Stimulated activated naive CD8-positive, alpha-beta T cell treated with anti-CD3 and anti-CD28 coated beads, Interleukin-15, Interleukin-2, amounts not matched to agents 100 ng/mL and 50 ng/mL, for 24 hours (primary cell): ENCODE data around the gene HEG1.

ENCODE experiments used
- H3K27ac Mint-ChIP-seq: one replicate; pipeline ENCODE4 v1.8.0; 2021; ENCODE audit warnings: mild to moderate bottlenecking, mixed read lengths
- H3K27me3 Mint-ChIP-seq: one replicate; pipeline ENCODE4 v1.8.0; 2021; ENCODE audit warnings: mixed read lengths
- H3K36me3 Mint-ChIP-seq: one replicate; pipeline ENCODE4 v1.8.0; 2021; ENCODE audit warnings: low read depth, mixed read lengths
- H3K4me1 Mint-ChIP-seq: one replicate; pipeline ENCODE4 v1.8.0; 2021; ENCODE audit warnings: low read depth, mixed read lengths
- H3K4me3 Mint-ChIP-seq: one replicate; pipeline ENCODE4 v1.8.0; 2021; ENCODE audit warnings: mild to moderate bottlenecking, mixed read lengths
- H3K9me3 Mint-ChIP-seq: one replicate; pipeline ENCODE4 v1.8.0; 2021; ENCODE audit warnings: mixed read lengths

Gene HEG1

GRCh38 chr3:125022206-125022605 lies 33.6 kb downstream of the HEG1 start:
- Mint-ChIP-seq H3K27me3 (no peaks in the 10 kb centered on the region), H3K36me3 (peaks cover 63% of the 10 kb centered on the region)

GRCh38 chr3:125019271-125019670 lies 36.5 kb downstream of the HEG1 start:
- H3K9me3 Mint-ChIP-seq = no peaks in the 10 kb centered on the region
- H3K27ac Mint-ChIP-seq = no peak overlapping the region
- H3K4me3 Mint-ChIP-seq = peak overlapping the region; percentile 2
- H3K36me3 Mint-ChIP-seq = peaks cover 50% of the 10 kb centered on the region
- H3K4me1 Mint-ChIP-seq = peaks cover 35% of the 10 kb centered on the region
- no peaks in the 10 kb centered on the region for H3K27me3 Mint-ChIP-seq

More at GRCh38 chr3:125022206-125022605, 33.6 kb downstream of the HEG1 start:
- Mint-ChIP-seq H3K9me3 (no peaks in the 10 kb centered on the region), H3K4me1 (peaks cover 38% of the 10 kb centered on the region), H3K27ac (no peak overlapping the region), H3K4me3 (no peak overlapping the region)

GRCh38 chr3:125017406-125017805 lies 38.4 kb downstream of the HEG1 start:
- peaks cover 61% of the 10 kb centered on the region for H3K36me3 Mint-ChIP-seq

GRCh38 chr3:125014570-125015179 lies 41.1 kb downstream of the HEG1 start:
- H3K36me3 Mint-ChIP-seq = peaks cover 77% of the 10 kb centered on the region
- H3K9me3 Mint-ChIP-seq = no peaks in the 10 kb centered on the region
- no peak overlapping the region for H3K27ac Mint-ChIP-seq
- no peak overlapping the region for H3K4me3 Mint-ChIP-seq
- no peaks in the 10 kb centered on the region for H3K27me3 Mint-ChIP-seq
- H3K4me1 Mint-ChIP-seq = peaks cover 12% of the 10 kb centered on the region

More at GRCh38 chr3:125017406-125017805, 38.4 kb downstream of the HEG1 start:
- Mint-ChIP-seq H3K4me3 (no peak overlapping the region), H3K9me3 (no peaks in the 10 kb centered on the region), H3K27me3 (no peaks in the 10 kb centered on the region), H3K4me1 (peaks cover 18% of the 10 kb centered on the region), H3K27ac (no peak overlapping the region)

- Mint-ChIP-seq H3K36me3 (peaks cover 75% of the 10 kb centered on the region), H3K4me1 (no peaks in the 10 kb centered on the region), H3K9me3 (no peaks in the 10 kb centered on the region), H3K4me3 (no peak overlapping the region), H3K27me3 (no peaks in the 10 kb centered on the region), H3K27ac (no peak overlapping the region)
Measured at GRCh38 chr3:125013095-125013494, 42.7 kb downstream of the HEG1 start.

- no peak overlapping the region for H3K27ac Mint-ChIP-seq
- peaks cover 76% of the 10 kb centered on the region for H3K36me3 Mint-ChIP-seq
- H3K9me3 Mint-ChIP-seq = no peaks in the 10 kb centered on the region
- no peaks in the 10 kb centered on the region for H3K27me3 Mint-ChIP-seq
- no peak overlapping the region for H3K4me3 Mint-ChIP-seq
- no peaks in the 10 kb centered on the region for H3K4me1 Mint-ChIP-seq
Measured at GRCh38 chr3:125011941-125012340, 43.9 kb downstream of the HEG1 start.

- H3K4me1 Mint-ChIP-seq = no peaks in the 10 kb centered on the region
- H3K36me3 Mint-ChIP-seq = peaks cover 78% of the 10 kb centered on the region
- H3K27me3 Mint-ChIP-seq = no peaks in the 10 kb centered on the region
- H3K9me3 Mint-ChIP-seq = no peaks in the 10 kb centered on the region
- H3K27ac Mint-ChIP-seq = no peak overlapping the region
- no peak overlapping the region for H3K4me3 Mint-ChIP-seq
Measured at GRCh38 chr3:125010393-125010792, 45.4 kb downstream of the HEG1 start.

- Mint-ChIP-seq H3K36me3 (peaks cover 81% of the 10 kb centered on the region), H3K4me3 (no peak overlapping the region), H3K4me1 (no peaks in the 10 kb centered on the region), H3K9me3 (no peaks in the 10 kb centered on the region), H3K27me3 (no peaks in the 10 kb centered on the region), H3K27ac (no peak overlapping the region)
Measured at GRCh38 chr3:125008766-125009165, 47.0 kb downstream of the HEG1 start.

GRCh38 chr3:125006291-125006731 lies 49.5 kb downstream of the HEG1 start:
- Mint-ChIP-seq H3K27ac (no peak overlapping the region), H3K4me1 (peaks cover 17% of the 10 kb centered on the region), H3K36me3 (peaks cover 79% of the 10 kb centered on the region), H3K4me3 (no peak overlapping the region), H3K9me3 (no peaks in the 10 kb centered on the region), H3K27me3 (no peaks in the 10 kb centered on the region)

- Mint-ChIP-seq H3K27me3 (no peaks in the 10 kb centered on the region), H3K36me3 (peaks cover 80% of the 10 kb centered on the region), H3K9me3 (no peaks in the 10 kb centered on the region), H3K4me3 (no peak overlapping the region), H3K4me1 (peaks cover 17% of the 10 kb centered on the region), H3K27ac (no peak overlapping the region)
Measured at GRCh38 chr3:125005676-125006075, 50.1 kb downstream of the HEG1 start.

- Mint-ChIP-seq H3K36me3 (peaks cover 79% of the 10 kb centered on the region), H3K4me1 (peaks cover 17% of the 10 kb centered on the region), H3K27me3 (no peaks in the 10 kb centered on the region), H3K4me3 (no peak overlapping the region), H3K9me3 (no peaks in the 10 kb centered on the region), H3K27ac (no peak overlapping the region)
Measured at GRCh38 chr3:125005222-125005621, 50.6 kb downstream of the HEG1 start.

GRCh38 chr3:125003859-125004595 lies 51.8 kb downstream of the HEG1 start:
- H3K9me3 Mint-ChIP-seq = no peaks in the 10 kb centered on the region
- H3K27me3 Mint-ChIP-seq = no peaks in the 10 kb centered on the region
- H3K27ac Mint-ChIP-seq = no peak overlapping the region
- H3K4me3 Mint-ChIP-seq = no peak overlapping the region
- peaks cover 79% of the 10 kb centered on the region for H3K36me3 Mint-ChIP-seq
- peaks cover 17% of the 10 kb centered on the region for H3K4me1 Mint-ChIP-seq

GRCh38 chr3:125003369-125003853 lies 52.4 kb downstream of the HEG1 start:
- Mint-ChIP-seq H3K27me3 (no peaks in the 10 kb centered on the region), H3K4me3 (no peak overlapping the region), H3K36me3 (peaks cover 76% of the 10 kb centered on the region), H3K27ac (no peak overlapping the region), H3K4me1 (peaks cover 17% of the 10 kb centered on the region), H3K9me3 (no peaks in the 10 kb centered on the region)

- H3K27ac Mint-ChIP-seq = no peak overlapping the region
- H3K4me1 Mint-ChIP-seq = peaks cover 17% of the 10 kb centered on the region
- H3K4me3 Mint-ChIP-seq = no peak overlapping the region
- H3K27me3 Mint-ChIP-seq = no peaks in the 10 kb centered on the region
- peaks cover 78% of the 10 kb centered on the region for H3K36me3 Mint-ChIP-seq
- no peaks in the 10 kb centered on the region for H3K9me3 Mint-ChIP-seq
Measured at GRCh38 chr3:125002414-125003368, 53.1 kb downstream of the HEG1 start.
